ENCODE data around the gene PRKCH.

- TF ChIP-seq POLR2A (IDR thresholded peaks at IDR 0.05) (peak in 1 of 2 donors; percentile 23), CTCF (IDR thresholded peaks at IDR 0.05) (peak in 1 of 2 donors; percentile 18), POLR2AphosphoS5 (IDR thresholded peaks at IDR 0.05) (no peak), EP300 (IDR thresholded peaks at IDR 0.05) (no peak)
Observed at GRCh38 chr14:61321385-61322010, at the start of gene PRKCH.
